ENCODE data around the gene LPAR5. TPM values are rescaled to one million over a fixed set of nuclear protein-coding genes. Genes with fewer than 3 reads are reported as not detected.

Gene LPAR5
- total and polyA plus RNA-seq, 9 donors: 0.58 to 2.9 (median 1.5) TPM

Other genes starting within 250 kb of the LPAR5 start
- gene CD27, start 191.0 kb downstream of the LPAR5 start, total RNA-seq: 0.27 TPM
- gene CD27, start 191.0 kb downstream of the LPAR5 start, polyA plus RNA-seq (ENCODE audit: insufficient read depth in 1 of 8, insufficient read length in 8 of 8, low replicate concordance in 1 of 8): 1 to 10 TPM in 3 of 8 donors, under 1 TPM in 5; 0.43 to 1.6 (median 0.53) TPM
- 10.5 TPM for gene TAPBPL, start 183.9 kb downstream of the LPAR5 start, total RNA-seq
- gene TAPBPL, start 183.9 kb downstream of the LPAR5 start, polyA plus RNA-seq (ENCODE audit: insufficient read depth in 1 of 8, insufficient read length in 8 of 8, low replicate concordance in 1 of 8): 10 to 100 TPM in 1 of 8 donors, 1 to 10 TPM in 7; 7.3 to 10.2 (median 9.0) TPM
- gene VAMP1, start 165.3 kb downstream of the LPAR5 start, total RNA-seq: 4.6 TPM
- 10 to 100 TPM in 4 of 8 donors, 1 to 10 TPM in 4; 6.2 to 16.2 (median 9.7) TPM for gene VAMP1, start 165.3 kb downstream of the LPAR5 start, polyA plus RNA-seq (ENCODE audit: insufficient read depth in 1 of 8, insufficient read length in 8 of 8, low replicate concordance in 1 of 8)
- gene MRPL51, start 142.7 kb downstream of the LPAR5 start, total RNA-seq: 179 TPM
- 100 to 1,000 TPM; 131 to 171 (median 143) TPM for gene MRPL51, start 142.7 kb downstream of the LPAR5 start, polyA plus RNA-seq (ENCODE audit: insufficient read depth in 1 of 8, insufficient read length in 8 of 8, low replicate concordance in 1 of 8)
- gene NCAPD2, start 141.9 kb downstream of the LPAR5 start, total RNA-seq: 24.4 TPM
- gene NCAPD2, start 141.9 kb downstream of the LPAR5 start, polyA plus RNA-seq (ENCODE audit: insufficient read depth in 1 of 8, insufficient read length in 8 of 8, low replicate concordance in 1 of 8): 10 to 100 TPM; 28.9 to 52.0 (median 40.5) TPM
- gene GAPDH, start 101.4 kb downstream of the LPAR5 start, total RNA-seq: 4,312 TPM
- 1,000 to 10,000 TPM; 2,917 to 5,100 (median 3,934) TPM for gene GAPDH, start 101.4 kb downstream of the LPAR5 start, polyA plus RNA-seq (ENCODE audit: insufficient read depth in 1 of 8, insufficient read length in 8 of 8, low replicate concordance in 1 of 8)
- 20.1 TPM for gene IFFO1, start 79.9 kb downstream of the LPAR5 start, total RNA-seq
- gene IFFO1, start 79.9 kb downstream of the LPAR5 start, polyA plus RNA-seq (ENCODE audit: insufficient read depth in 1 of 8, insufficient read length in 8 of 8, low replicate concordance in 1 of 8): 10 to 100 TPM; 26.2 to 40.4 (median 34.7) TPM
- gene NOP2, start 67.7 kb downstream of the LPAR5 start, total RNA-seq: 23.1 TPM
- gene NOP2, start 67.7 kb downstream of the LPAR5 start, polyA plus RNA-seq (ENCODE audit: insufficient read depth in 1 of 8, insufficient read length in 8 of 8, low replicate concordance in 1 of 8): 10 to 100 TPM; 19.2 to 33.1 (median 26.1) TPM
- gene CHD4, start 28.6 kb downstream of the LPAR5 start, total RNA-seq: 142 TPM
- gene CHD4, start 28.6 kb downstream of the LPAR5 start, polyA plus RNA-seq (ENCODE audit: insufficient read depth in 1 of 8, insufficient read length in 8 of 8, low replicate concordance in 1 of 8): 100 to 1,000 TPM; 138 to 193 (median 174) TPM
- gene ACRBP, start 11.5 kb upstream of the LPAR5 start, total RNA-seq: 1.4 TPM
- gene ACRBP, start 11.5 kb upstream of the LPAR5 start, polyA plus RNA-seq (ENCODE audit: insufficient read depth in 1 of 8, insufficient read length in 8 of 8, low replicate concordance in 1 of 8): 1 to 10 TPM; 1.7 to 4.3 (median 2.3) TPM
- 59.5 TPM for gene ING4, start 27.2 kb upstream of the LPAR5 start, total RNA-seq
- 10 to 100 TPM; 45.9 to 59.9 (median 54.3) TPM for gene ING4, start 27.2 kb upstream of the LPAR5 start, polyA plus RNA-seq (ENCODE audit: insufficient read depth in 1 of 8, insufficient read length in 8 of 8, low replicate concordance in 1 of 8)
- gene ZNF384, start 53.4 kb upstream of the LPAR5 start, total RNA-seq: 18.2 TPM
- gene ZNF384, start 53.4 kb upstream of the LPAR5 start, polyA plus RNA-seq (ENCODE audit: insufficient read depth in 1 of 8, insufficient read length in 8 of 8, low replicate concordance in 1 of 8): 10 to 100 TPM; 36.9 to 57.9 (median 49.7) TPM
- 0.49 TPM for gene PIANP, start 64.9 kb upstream of the LPAR5 start, total RNA-seq
- 1 to 10 TPM; 2.4 to 8.4 (median 5.6) TPM for gene PIANP, start 64.9 kb upstream of the LPAR5 start, polyA plus RNA-seq (ENCODE audit: insufficient read depth in 1 of 8, insufficient read length in 8 of 8, low replicate concordance in 1 of 8)
- 53.6 TPM for gene COPS7A, start 88.1 kb upstream of the LPAR5 start, total RNA-seq
- 10 to 100 TPM; 59.0 to 68.7 (median 64.7) TPM for gene COPS7A, start 88.1 kb upstream of the LPAR5 start, polyA plus RNA-seq (ENCODE audit: insufficient read depth in 1 of 8, insufficient read length in 8 of 8, low replicate concordance in 1 of 8)
- 88.2 TPM for gene MLF2, start 117.2 kb upstream of the LPAR5 start, total RNA-seq
- gene MLF2, start 117.2 kb upstream of the LPAR5 start, polyA plus RNA-seq (ENCODE audit: insufficient read depth in 1 of 8, insufficient read length in 8 of 8, low replicate concordance in 1 of 8): 100 to 1,000 TPM; 122 to 161 (median 148) TPM
- 87.5 TPM for gene PTMS, start 130.4 kb upstream of the LPAR5 start, total RNA-seq
- gene PTMS, start 130.4 kb upstream of the LPAR5 start, polyA plus RNA-seq (ENCODE audit: insufficient read depth in 1 of 8, insufficient read length in 8 of 8, low replicate concordance in 1 of 8): 100 to 1,000 TPM; 362 to 529 (median 482) TPM
- gene LAG3, start 136.6 kb upstream of the LPAR5 start, total RNA-seq: 0.18 TPM
- gene LAG3, start 136.6 kb upstream of the LPAR5 start, polyA plus RNA-seq (ENCODE audit: insufficient read depth in 1 of 8, insufficient read length in 8 of 8, low replicate concordance in 1 of 8): 1 to 10 TPM in 3 of 8 donors, under 1 TPM in 5; 0.42 to 1.2 (median 0.67) TPM
- 3.1 TPM for gene CD4, start 153.6 kb upstream of the LPAR5 start, total RNA-seq
- gene CD4, start 153.6 kb upstream of the LPAR5 start, polyA plus RNA-seq (ENCODE audit: insufficient read depth in 1 of 8, insufficient read length in 8 of 8, low replicate concordance in 1 of 8): 1 to 10 TPM; 5.0 to 9.7 (median 7.0) TPM
- 11.3 TPM for gene GPR162, start 185.9 kb upstream of the LPAR5 start, total RNA-seq
- gene GPR162, start 185.9 kb upstream of the LPAR5 start, polyA plus RNA-seq (ENCODE audit: insufficient read depth in 1 of 8, insufficient read length in 8 of 8, low replicate concordance in 1 of 8): 10 to 100 TPM; 16.3 to 27.3 (median 20.6) TPM
- gene P3H3, start 192.4 kb upstream of the LPAR5 start, total RNA-seq: 23.1 TPM
- gene P3H3, start 192.4 kb upstream of the LPAR5 start, polyA plus RNA-seq (ENCODE audit: insufficient read depth in 1 of 8, insufficient read length in 8 of 8, low replicate concordance in 1 of 8): 10 to 100 TPM; 33.6 to 70.5 (median 46.5) TPM
- 4.7 TPM for gene GNB3, start 205.0 kb upstream of the LPAR5 start, total RNA-seq
- gene GNB3, start 205.0 kb upstream of the LPAR5 start, polyA plus RNA-seq (ENCODE audit: insufficient read depth in 1 of 8, insufficient read length in 8 of 8, low replicate concordance in 1 of 8): 10 to 100 TPM; 12.9 to 41.7 (median 22.8) TPM
- gene CDCA3, start 215.3 kb upstream of the LPAR5 start, total RNA-seq: 14.0 TPM
- 10 to 100 TPM; 16.4 to 27.6 (median 21.3) TPM for gene CDCA3, start 215.3 kb upstream of the LPAR5 start, polyA plus RNA-seq (ENCODE audit: insufficient read depth in 1 of 8, insufficient read length in 8 of 8, low replicate concordance in 1 of 8)
- gene USP5, start 216.2 kb upstream of the LPAR5 start, total RNA-seq: 60.2 TPM
- 10 to 100 TPM; 56.2 to 73.9 (median 65.9) TPM for gene USP5, start 216.2 kb upstream of the LPAR5 start, polyA plus RNA-seq (ENCODE audit: insufficient read depth in 1 of 8, insufficient read length in 8 of 8, low replicate concordance in 1 of 8)
- gene TPI1, start 231.6 kb upstream of the LPAR5 start, total RNA-seq: 1,287 TPM
- 1,000 to 10,000 TPM in 1 of 8 donors, 100 to 1,000 TPM in 7; 707 to 1,049 (median 940) TPM for gene TPI1, start 231.6 kb upstream of the LPAR5 start, polyA plus RNA-seq (ENCODE audit: insufficient read depth in 1 of 8, insufficient read length in 8 of 8, low replicate concordance in 1 of 8)
- 3.2 TPM for gene SPSB2, start 237.3 kb upstream of the LPAR5 start, total RNA-seq
- gene SPSB2, start 237.3 kb upstream of the LPAR5 start, polyA plus RNA-seq (ENCODE audit: insufficient read depth in 1 of 8, insufficient read length in 8 of 8, low replicate concordance in 1 of 8): 1 to 10 TPM; 3.9 to 8.4 (median 6.8) TPM

Data from muscle of leg (tissue), 9 donors.